Lower leg skin (tissue), 3 donors: ENCODE measurements around the gene NGEF.

Experiments used
- CTCF ChIP-seq, 3 donors: fragments of 450-650 bp; IDR thresholded peaks; one replicate each; pipeline ENCODE4 v1.5.1; 2016; ENCODE audit warnings: antibody characterized with exemption in 3 of 3, mild to moderate bottlenecking in 3 of 3, moderate library complexity in 2 of 3
- POLR2A ChIP-seq, 2 donors: fragments of 450-650 bp; IDR thresholded peaks; one replicate each; pipeline ENCODE4 v1.6.1; 2016 to 2017; ENCODE audit warnings: antibody characterized with exemption in 2 of 2, mild to moderate bottlenecking in 1 of 2, moderate library complexity in 1 of 2

GRCh38 chr2:232973796-232974195 lies 39.3 kb downstream of the NGEF start:
- TF ChIP-seq CTCF (IDR thresholded peaks at IDR 0.05) (no peak), POLR2A (IDR thresholded peaks at IDR 0.05) (no peak)
